CD1c-positive myeloid dendritic cell (primary cell): ENCODE measurements around the gene SIRPG.

Experiments
- DNase-seq: peaks from one replicate; pipeline ENCODE4 v3.0.0-alpha.2; 2016; ENCODE audit errors: extremely low spot score

SIRPG gene

GRCh38 chr20:1595333-1595732 is 62.2 kb downstream of the SIRPG start:
- peak; percentile 51 for DNase-seq

DNA sequence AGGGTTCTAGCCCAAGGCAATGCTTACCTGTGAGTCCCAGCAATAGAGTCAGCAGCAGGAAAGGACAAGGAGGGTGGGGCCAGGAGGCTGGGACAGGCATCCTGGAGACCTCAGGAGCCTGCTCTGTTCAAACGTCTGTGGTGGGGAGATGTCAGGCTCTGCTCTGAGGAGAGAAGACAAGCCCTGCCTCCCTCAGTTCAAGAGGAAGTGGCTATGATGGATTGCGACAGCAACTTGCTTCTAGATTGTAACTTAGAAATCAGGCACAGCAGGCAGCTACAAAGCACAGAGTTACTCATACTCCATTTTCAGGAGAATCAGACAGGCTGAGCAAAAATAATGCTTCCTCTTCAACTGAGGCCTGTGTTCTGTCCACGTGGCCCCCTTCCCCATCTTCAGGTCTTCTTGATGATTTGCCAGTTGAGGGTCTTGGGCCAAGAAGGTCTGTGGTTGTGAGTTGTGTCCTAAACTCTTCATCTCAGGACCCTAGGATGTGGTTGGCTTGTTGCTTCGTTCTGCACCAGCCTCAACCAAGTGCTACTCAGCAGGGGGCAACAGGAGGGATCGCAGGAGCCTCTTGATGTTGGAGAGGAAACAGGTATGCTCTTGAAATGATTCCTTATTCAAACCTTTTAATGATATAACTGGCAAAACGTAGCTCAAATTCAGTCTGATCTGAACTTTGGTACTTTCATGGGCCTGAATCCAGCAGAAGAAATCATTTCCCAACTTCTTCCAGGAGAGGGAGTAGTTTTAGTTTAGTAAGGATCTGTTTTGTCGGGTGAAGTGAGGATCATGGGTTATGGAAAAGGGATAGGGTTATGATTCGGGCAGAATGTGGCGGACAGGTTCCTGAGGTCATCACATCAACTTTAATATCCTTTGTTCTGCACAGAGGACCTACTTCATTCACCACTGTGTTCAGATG is 68.8 kb downstream of the SIRPG start:
- peak; percentile 80 for DNase-seq

DNA sequence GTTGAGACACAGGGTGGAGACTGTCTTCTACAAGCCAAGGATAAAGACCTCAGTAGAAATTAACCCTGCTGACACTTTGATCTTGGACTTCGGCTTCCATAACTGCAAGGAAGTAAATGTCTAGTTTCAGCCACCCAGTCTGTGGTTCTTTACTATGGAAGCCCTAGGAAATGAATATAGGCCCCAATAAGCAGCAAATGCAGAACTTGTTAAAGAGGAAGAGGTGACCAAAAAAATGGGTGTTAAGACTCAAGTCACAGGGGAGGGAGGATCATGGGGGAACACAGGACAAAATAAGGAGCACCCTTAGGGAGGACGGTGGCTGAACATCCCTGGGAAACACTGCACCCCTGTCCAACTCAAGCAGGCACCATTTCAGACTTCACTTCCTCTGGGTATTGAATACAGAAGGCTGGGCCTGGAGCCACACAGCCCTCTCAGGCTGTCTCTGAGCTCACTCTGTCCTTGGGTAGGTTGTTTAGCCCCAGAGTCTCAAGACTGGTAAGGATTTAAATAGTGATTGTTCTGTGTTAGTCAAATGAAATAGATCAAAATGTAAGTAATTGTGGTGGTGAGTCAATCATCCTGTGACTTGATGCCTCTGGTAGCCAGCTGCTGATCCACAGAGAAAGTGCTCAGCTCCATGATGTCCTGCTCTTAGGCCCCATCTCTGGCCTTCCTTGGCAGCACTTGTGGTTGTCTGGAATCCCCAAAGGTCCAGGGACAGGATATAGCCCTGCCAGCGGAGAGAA is 69.6 kb downstream of the SIRPG start:
- DNase-seq, result peak; percentile 50

DNA sequence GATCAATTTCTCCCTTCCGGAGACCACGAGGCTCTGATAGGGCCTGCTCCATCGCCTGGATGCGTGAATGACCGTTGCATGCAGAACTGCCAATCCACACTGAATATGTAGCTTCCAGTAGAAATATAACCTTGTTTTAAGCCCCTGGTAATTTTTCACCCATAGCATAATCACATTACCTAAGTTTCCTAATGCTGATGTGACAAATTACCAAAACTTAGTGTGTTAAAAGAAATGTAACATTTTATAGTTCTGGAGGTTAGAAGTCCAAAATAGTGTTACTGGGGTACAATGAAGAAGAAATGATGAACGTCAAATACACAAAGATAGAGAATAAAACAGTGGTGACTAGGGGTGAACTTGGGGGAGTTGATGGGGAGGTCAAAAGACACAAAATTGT is 78.1 kb downstream of the SIRPG start:
- no peak for DNase-seq
